Vagina (tissue), 2 donors: ENCODE results near the gene CIAO2A. TPM values are rescaled to one million over a fixed set of nuclear protein-coding genes. Genes with fewer than 3 reads are reported as not detected.
"Not testable (repeated sequence)": the region's sequence is repeated elsewhere in the genome, so short reads cannot be mapped to it uniquely, and the experiment has no call there.

Experiments
- DNase-seq, 2 donors: peaks; one replicate each; pipeline ENCODE4 v3.0.0-alpha.2; 2017; ENCODE audit errors: extremely low spot score in 2 of 2
- H3K27ac ChIP-seq: fragments of 200-600 bp; sonication (generic); one replicate; pipeline ENCODE4 v1.5.1; 2019
- H3K27me3 ChIP-seq: fragments of 200-600 bp; sonication (generic); one replicate; pipeline ENCODE4 v1.5.1; 2019
- H3K36me3 ChIP-seq, 2 donors: fragments of 200-600 bp; sonication (generic); one replicate each; pipeline ENCODE4 v1.5.1; 2017 to 2019
- H3K4me1 ChIP-seq: fragments of 200-600 bp; sonication (generic); one replicate; pipeline ENCODE4 v1.5.1; 2019
- H3K4me3 ChIP-seq, 2 donors: fragments of 200-600 bp; sonication (generic); 1 replicate in 1 of 2; 2 replicates in 1 of 2; pipeline ENCODE4 v1.5.1; 2016 to 2019
- H3K9me3 ChIP-seq: fragments of 200-600 bp; sonication (generic); one replicate; pipeline ENCODE4 v1.5.1; 2019
- POLR2A ChIP-seq, 2 donors: fragments of 450-650 bp; IDR thresholded peaks; one replicate each; pipeline ENCODE4 v1.6.1; 2017; ENCODE audit warnings: antibody characterized with exemption in 2 of 2, mild to moderate bottlenecking in 2 of 2, moderate library complexity in 2 of 2
- POLR2AphosphoS5 ChIP-seq, 2 donors: sonication (generic); formaldehyde crosslinking; IDR thresholded peaks; one replicate each; pipeline ENCODE4 v1.9.0; 2017; ENCODE audit warnings: antibody characterized with exemption in 2 of 2, mild to moderate bottlenecking in 2 of 2, low read depth in 1 of 2; ENCODE audit not compliant: insufficient read depth in 1 of 2
- intact Hi-C: fragments of 100-400 bp; cut with DNase I; formaldehyde crosslinking; loops from one replicate; pipeline ENCODE4 v1.15.1; 2023
- total RNA-seq: library from RNA; depleted of rRNA; stranded (reverse); fragments of >200 nt; gene quantifications from one replicate; pipeline ENCODE4 v1.2.3, GENCODE V29; 2016
- TF ChIP-seq, protein P1 (sequence below), 3 experiments: fragments of 450-650 bp in 2 of 3; fragments of 200-600 bp in 1 of 3; sonication (generic) in 1 of 3; IDR thresholded peaks; one replicate each; pipeline ENCODE4 v1.5.1; 2017 to 2019; ENCODE audit warnings: antibody characterized with exemption in 3 of 3, mild to moderate bottlenecking in 2 of 3, moderate library complexity in 2 of 3

CIAO2A gene
- total RNA-seq, 1 donor from 2014 or later = 36.1 TPM

DNA sequence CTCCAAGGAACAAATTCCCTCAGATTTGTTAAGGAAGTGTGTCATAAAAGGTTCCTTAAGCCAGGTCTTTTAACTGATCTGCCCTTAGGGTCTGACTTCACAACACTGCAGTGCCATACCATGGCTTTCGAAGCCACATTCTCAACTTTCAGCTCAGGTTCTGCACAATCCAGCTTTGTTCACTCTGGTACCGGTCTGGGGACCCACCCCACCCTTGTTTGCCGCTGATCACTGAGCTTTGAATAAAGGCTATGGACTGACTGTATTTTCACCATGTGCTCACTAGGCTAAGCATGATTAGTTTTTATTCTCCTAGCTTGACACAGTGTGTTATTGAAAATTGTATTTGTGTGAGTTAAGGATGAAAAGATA lies 18.0 kb upstream of the CIAO2A start:
- no peaks in the 10 kb centered on the region for H3K27me3 ChIP-seq
- peaks cover 0 to 18% of the 10 kb centered on the region in 2 donors for H3K36me3 ChIP-seq
- intact Hi-C loops = no loop called here
- peaks cover 39% of the 10 kb centered on the region for H3K4me1 ChIP-seq
- H3K27ac ChIP-seq = no peak overlapping the region
- no peak overlapping the region for H3K4me3 ChIP-seq
- DNase-seq = no peak
- TF ChIP-seq POLR2AphosphoS5 (IDR thresholded peaks at IDR 0.05; ENCODE audit: insufficient read depth in 1 of 2, low read depth in 1 of 2) = no peak
- TF ChIP-seq POLR2A (IDR thresholded peaks at IDR 0.05) = no peak
- TF ChIP-seq, protein P1, sequence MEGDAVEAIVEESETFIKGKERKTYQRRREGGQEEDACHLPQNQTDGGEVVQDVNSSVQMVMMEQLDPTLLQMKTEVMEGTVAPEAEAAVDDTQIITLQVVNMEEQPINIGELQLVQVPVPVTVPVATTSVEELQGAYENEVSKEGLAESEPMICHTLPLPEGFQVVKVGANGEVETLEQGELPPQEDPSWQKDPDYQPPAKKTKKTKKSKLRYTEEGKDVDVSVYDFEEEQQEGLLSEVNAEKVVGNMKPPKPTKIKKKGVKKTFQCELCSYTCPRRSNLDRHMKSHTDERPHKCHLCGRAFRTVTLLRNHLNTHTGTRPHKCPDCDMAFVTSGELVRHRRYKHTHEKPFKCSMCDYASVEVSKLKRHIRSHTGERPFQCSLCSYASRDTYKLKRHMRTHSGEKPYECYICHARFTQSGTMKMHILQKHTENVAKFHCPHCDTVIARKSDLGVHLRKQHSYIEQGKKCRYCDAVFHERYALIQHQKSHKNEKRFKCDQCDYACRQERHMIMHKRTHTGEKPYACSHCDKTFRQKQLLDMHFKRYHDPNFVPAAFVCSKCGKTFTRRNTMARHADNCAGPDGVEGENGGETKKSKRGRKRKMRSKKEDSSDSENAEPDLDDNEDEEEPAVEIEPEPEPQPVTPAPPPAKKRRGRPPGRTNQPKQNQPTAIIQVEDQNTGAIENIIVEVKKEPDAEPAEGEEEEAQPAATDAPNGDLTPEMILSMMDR (IDR thresholded peaks at IDR 0.05) = no peak
- H3K9me3 ChIP-seq = no peaks in the 10 kb centered on the region

DNA sequence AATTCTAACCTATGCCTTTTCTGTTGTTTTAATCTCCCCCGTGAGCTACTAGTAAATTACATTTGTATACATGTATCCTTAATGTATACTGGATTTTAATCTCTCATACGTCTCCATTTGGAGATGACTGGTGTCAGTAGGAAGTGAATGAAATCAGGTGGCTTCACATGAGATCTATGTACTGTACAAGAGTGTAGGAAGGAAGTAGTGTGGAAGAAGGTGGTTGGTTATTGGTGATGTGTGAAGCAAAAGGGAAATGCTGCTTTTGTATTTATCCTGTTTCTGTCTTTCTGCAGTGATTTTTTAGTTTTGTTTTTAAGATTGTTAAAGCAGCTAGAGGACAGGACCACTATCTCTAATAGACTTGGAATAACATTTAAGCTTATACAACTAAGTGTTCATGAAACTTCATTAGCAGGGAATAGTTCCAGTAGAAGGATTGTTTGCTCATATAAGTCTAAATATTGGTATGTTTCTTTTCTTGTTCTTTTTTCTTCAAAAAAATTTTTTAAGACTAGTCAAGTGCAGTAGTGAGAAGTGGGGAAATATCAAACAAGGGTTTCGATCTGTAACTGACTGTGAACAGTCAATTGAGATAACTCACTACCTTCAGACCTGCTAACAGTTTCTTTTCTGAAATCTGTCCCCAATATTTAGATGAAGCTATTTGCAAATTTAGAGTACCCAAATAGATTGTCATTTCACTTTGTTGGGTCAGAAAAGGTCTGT lies 17.5 kb upstream of the CIAO2A start:
- TF ChIP-seq POLR2AphosphoS5 (IDR thresholded peaks at IDR 0.05; ENCODE audit: insufficient read depth in 1 of 2, low read depth in 1 of 2) = no peak
- TF ChIP-seq, protein P1 (IDR thresholded peaks at IDR 0.05) = no peak
- no peak for TF ChIP-seq POLR2A (IDR thresholded peaks at IDR 0.05)
- H3K36me3 ChIP-seq = peaks cover 0 to 18% of the 10 kb centered on the region in 2 donors
- H3K27ac ChIP-seq = no peak overlapping the region
- peaks cover 45% of the 10 kb centered on the region for H3K4me1 ChIP-seq
- H3K9me3 ChIP-seq = no peaks in the 10 kb centered on the region
- no peak for DNase-seq
- intact Hi-C loops = no loop called here
- no peaks in the 10 kb centered on the region for H3K27me3 ChIP-seq
- no peak overlapping the region for H3K4me3 ChIP-seq

DNA sequence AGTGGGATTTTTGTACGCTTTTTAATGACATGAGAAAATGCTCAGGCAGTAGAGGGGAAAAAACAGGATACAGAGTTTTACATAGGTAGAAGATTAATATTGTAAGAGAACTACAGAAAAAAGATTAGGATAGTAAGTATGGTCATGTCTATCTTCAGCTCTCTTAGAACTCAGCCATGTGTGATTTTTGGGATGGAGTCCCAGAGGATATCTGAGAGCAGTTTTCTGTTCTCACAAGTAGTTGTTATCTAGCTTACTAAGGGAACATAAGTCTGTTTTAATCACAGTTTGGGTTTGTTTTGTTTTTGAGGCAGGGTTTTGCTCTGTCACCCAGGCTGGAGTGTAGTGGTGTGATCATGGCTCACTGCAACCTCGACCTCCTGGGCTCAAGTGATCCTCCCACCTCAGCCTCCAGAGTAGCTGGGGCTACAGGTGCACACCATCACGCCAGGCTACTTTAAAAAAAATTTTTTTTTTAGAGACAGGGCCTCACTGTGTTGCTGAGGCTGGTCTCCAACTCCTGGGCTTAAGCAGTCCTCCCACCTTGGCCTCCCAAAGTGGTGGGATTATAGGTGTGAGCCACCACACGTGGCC lies 16.6 kb upstream of the CIAO2A start:
- H3K9me3 ChIP-seq, H3K4me3 ChIP-seq, intact Hi-C loops, DNase-seq, H3K27ac ChIP-seq, H3K27me3 ChIP-seq: not testable (repeated sequence)
- Histone ChIP-seq H3K36me3 (peaks cover 0 to 18% of the 10 kb centered on the region in 2 donors), H3K4me1 (peaks cover 53% of the 10 kb centered on the region)

DNA sequence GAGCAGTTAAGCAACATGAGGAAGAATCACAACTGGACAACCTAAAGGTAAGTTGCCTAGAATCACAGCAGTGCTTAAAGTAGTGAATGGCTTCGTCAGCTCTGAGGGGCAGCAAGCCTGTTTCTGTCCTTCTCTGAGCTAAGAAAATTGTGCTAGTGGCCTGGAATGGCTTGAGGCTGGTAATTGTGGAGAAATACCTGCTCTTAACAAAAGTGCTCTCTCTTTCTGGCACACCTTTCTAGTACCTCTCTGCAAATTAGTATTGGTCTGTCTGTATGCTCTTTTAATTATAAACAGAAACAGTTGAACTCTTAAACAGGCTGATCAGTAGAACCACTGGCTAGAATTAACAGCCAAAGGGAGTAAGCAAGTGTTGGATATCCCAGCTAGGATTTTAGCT lies 13.7 kb upstream of the CIAO2A start:
- intact Hi-C loops = no loop called here
- Histone ChIP-seq H3K4me3 (no peak overlapping the region), H3K9me3 (no peaks in the 10 kb centered on the region), H3K27me3 (no peaks in the 10 kb centered on the region), H3K36me3 (no peaks in the 10 kb centered on the region), H3K27ac (no peak overlapping the region), H3K4me1 (peaks cover 57% of the 10 kb centered on the region)
- TF ChIP-seq POLR2A (IDR thresholded peaks at IDR 0.05) = no peak
- no peak for TF ChIP-seq POLR2AphosphoS5 (IDR thresholded peaks at IDR 0.05; ENCODE audit: insufficient read depth in 1 of 2, low read depth in 1 of 2)
- TF ChIP-seq, protein P1 (IDR thresholded peaks at IDR 0.05) = no peak
- DNase-seq = no peak

DNA sequence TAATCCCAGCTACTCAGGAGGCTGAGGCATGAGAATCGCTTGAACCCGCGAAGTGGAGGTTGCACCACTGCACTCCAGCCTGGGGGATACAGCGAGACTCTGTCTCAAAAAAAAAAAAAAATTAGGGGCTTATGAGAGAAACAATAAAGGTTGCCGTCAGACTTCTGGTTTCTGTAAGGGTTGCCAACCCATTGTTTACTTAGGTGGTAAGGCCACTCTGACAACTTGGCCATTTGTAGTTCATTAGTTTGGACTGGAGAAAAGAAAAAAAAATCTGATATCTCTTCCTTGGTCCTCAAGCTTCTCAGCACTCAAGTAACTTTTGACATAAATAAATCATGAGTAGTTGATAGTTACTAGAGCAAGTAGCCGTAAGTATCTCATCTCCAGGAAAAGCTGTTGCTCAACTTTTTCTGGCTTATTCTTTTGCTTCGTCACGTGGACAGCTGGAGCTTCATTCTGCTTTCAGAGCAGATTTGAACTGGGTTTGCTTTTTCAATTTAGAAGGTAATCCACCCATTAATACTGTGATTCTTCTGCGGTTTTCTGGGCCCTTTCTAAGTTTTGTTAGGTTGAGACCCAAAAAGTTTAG lies 11.6 kb upstream of the CIAO2A start:
- Histone ChIP-seq H3K4me1 (peaks cover 40% of the 10 kb centered on the region), H3K27ac (peak overlapping the region; percentile 65)

More for the DNA sequence above, 11.6 kb upstream of the CIAO2A start:
- H3K36me3 ChIP-seq = no peaks in the 10 kb centered on the region
- no peak for DNase-seq
- intact Hi-C loops = no loop called here
- H3K4me3 ChIP-seq = no peak overlapping the region
- TF ChIP-seq POLR2AphosphoS5 (IDR thresholded peaks at IDR 0.05; ENCODE audit: insufficient read depth in 1 of 2, low read depth in 1 of 2) (peak in 1 of 2 donors; percentile 86), POLR2A (IDR thresholded peaks at IDR 0.05) (no peak)
- TF ChIP-seq, protein P1 (IDR thresholded peaks at IDR 0.05) = no peak
- H3K9me3 ChIP-seq = no peaks in the 10 kb centered on the region
- no peaks in the 10 kb centered on the region for H3K27me3 ChIP-seq
